H54 (cell line): ENCODE results near the gene CLDN6.

Experiments
- DNase-seq: peaks from one replicate; pipeline ENCODE4 v3.0.0; 2011; ENCODE audit warnings: low spot score, mixed read lengths; ENCODE audit not compliant: insufficient read length
- FAIRE-seq: peaks from 3 replicates; lab custom pipeline; 2011; peaks lifted over from hg19 to GRCh38; lab: Jason Lieb, UNC
- POLR2A ChIP-seq: IDR thresholded peaks from 2 replicates; pipeline ENCODE4 v1.6.1; 2011; ENCODE audit warnings: low read depth, mild to moderate bottlenecking, low read length

CLDN6 gene

DNA sequence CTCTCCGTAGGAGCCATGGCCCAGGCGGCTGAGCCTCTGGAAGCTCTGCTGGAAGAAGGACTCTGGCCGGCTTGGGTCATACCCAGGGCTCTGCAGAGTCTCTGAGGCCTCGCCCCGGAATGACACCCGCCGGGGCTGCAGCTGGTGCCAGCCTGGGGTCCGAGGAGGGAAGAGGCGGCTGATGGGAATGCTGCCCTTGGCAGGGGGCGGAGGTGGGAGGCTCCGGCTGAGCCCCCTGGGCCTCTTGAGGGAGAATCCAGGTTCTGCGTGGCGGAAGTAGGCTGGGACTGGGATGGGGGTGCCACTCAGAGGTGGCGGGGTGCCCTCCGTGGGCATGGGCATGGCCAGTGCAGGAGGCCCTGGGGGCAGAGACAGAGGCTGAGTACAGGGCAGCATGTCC is 41.3 kb downstream of the CLDN6 start:
- no peak for TF ChIP-seq POLR2A
- DNase-seq: no peak
- FAIRE-seq: no peak

DNA sequence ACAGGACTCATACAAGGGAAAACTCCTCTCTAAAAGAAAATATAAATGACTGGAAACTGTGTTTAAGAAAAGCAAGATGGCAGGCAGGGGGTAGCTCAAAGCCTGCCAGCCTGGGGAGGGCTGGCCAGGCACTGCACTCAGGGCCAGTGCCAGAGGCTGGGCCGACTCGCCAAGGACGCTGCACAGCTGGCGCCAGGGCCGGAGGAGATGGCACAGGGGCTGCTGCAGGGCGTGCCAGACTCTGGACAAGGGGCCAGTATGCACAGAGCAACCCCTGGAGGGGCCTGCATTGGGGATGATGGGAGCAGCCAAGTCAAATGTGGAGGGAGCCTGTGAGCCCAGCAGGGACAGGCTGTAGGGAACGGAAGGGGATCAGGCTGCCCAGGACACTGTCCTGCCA is 41.8 kb downstream of the CLDN6 start:
- DNase-seq (no peak), FAIRE-seq (no peak)
- TF ChIP-seq POLR2A: no peak

DNA sequence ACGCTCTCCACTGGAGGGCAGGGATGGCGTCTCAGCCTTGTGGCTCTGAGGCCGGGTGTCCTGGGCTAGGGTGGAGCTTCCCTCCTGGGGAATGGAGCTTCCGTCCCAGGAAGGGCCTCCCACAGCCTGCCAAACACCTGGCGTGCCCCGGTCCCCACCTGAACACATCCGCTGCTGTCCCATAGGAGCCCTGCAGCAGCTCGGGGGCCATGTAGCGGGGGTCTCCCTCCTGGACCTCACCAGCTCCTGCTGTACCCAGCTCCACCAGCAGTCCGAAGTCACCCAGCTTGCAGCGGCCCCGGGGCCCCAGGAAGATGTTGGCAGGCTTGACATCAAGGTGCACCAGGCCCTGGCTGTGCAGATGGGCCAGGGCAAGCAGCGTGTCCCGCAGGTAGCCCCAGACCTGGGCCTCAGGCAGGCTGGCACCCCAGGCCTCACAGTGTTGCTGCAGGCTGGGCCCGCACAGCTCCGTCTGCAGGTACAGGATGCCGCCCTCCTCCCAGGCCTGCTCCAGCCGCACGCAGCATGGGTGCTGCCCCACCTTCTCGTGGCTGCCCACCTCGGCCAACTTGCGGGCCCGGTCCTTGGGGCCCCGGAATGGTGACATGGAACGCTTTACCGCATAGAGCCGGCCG is 42.7 kb downstream of the CLDN6 start:
- TF ChIP-seq POLR2A: no peak
- DNase-seq (no peak), FAIRE-seq (no peak)

DNA sequence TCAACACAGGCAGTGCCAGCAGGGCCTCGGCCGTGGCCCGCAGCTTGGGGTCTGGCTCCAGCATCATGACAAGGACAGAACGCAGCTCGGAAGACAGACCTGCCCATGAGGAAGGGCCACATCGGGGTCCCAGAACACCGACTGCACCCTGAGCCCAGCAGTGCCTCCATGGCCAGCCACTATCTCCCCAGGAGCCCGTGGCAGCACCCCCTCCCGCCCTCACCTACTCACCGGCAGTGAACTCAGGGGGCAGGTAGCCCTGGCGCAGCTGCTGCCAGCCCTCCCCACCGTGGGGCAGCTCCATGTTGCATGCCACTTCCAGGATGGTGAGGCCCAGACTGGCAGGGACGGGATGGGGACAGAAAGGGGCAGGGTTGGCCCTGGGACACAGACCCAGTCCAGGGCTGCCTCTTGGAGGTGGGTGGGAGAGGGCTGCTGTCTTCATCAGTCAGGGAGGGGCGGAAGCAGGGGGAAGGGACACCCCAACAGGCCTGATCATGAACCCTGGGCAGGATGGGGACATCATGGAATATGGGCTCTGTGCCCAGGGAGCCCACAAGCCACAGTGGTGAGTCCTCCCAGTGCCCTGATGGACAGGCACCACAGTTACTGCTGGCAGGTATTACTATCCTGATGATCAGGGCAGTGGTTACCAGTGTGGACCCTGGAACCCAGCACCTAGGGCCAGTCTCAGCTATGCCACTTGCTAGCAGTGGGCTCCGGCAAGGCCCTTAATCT is 43.5 kb downstream of the CLDN6 start:
- FAIRE-seq (no peak), DNase-seq (no peak)
- TF ChIP-seq POLR2A: no peak

DNA sequence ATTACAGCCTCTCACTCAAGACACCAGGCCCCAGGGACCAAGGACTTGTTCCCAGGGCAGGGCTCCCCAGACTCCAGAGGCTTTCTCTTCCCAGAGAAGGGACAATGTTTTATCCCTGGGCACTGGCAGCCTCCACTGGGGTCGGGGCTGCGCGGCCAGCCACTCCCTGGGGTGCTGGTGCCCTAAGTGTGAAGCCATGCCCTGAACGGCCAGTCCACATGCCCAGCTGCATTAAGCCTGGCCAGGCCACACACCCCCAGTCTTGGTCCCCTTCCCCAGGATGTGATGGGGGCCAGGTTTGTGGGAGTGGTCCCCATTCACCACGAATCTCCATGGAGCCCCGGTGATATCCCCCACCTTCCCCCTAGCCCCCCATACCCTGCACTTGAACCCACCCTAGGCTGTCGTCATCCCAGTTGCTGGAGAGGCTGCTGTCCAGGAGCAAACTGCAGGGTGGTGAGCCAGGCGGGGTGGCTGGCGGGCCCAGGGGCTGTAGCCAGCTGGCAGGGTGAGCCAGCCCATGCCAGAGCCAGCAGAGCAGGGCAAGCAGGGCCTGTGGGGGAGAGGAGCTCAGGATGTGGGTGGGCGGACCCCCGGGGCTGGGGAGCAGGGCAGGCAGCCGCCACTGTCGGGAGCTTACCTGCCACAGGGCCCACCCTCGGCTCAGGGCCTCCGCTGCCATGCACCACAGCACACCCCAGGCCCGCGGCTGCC is 44.2 kb downstream of the CLDN6 start:
- DNase-seq: no peak
- FAIRE-seq: no peak
- no peak for TF ChIP-seq POLR2A

DNA sequence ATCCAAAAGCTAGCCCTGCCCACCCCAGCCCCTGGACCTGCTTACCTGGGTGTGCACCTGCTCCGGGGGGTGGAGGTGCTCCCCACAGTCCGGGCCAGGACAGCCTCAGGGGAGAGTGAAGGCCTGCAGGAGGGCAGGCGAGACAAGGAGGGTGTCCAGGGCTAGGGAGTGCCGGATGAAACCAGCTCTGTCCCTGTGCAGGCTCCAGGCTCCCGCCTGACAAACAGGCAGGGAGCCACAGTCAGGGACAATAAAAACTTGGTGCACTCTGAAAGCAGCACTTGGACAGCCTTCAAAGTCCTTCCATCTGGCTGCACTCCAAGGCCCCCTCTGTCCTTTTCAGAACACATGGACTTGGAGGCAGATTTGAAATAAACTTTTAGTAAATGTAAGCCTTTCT is 44.9 kb downstream of the CLDN6 start:
- FAIRE-seq: no peak
- DNase-seq: no peak
- no peak for TF ChIP-seq POLR2A

DNA sequence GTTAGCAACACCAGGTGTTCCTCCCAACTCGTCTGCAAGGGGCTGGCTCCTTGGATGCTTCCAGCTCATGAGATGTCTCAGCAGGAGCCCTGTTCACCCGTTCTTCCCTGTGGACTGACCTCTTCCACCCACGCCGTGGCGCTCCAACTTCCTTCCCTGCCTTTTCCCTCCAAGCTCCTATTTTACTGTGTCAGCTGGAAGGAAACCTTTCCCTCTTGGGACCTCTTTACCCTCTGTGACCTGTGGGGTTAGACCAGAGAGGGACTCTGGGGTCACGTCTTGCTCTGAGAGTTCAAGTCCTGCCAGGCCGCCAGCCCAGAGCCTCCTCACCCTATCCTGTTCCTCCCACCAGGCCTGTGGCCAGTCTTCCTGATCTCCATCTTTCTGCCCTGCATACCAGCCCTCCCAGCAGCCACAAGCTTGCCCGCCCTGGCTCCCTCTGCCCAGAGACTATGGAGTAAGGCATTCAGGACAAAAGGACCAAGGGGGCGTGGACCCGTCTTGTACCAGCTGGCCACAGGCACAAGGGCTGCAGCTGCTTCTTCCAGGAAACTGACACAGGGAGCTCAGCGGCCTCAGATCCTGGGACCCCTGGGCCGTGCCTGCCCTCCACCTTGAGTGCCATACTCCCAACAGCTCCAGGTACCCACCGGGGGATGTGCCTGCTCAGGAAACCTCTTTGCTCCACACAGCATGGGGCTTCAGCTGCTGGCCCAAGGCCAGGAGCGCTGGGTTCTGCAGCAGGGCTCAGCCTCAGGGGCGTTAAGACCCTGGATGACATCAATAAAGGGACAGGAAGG is 45.8 kb downstream of the CLDN6 start:
- DNase-seq: no peak
- no peak for FAIRE-seq
- no peak for TF ChIP-seq POLR2A

DNA sequence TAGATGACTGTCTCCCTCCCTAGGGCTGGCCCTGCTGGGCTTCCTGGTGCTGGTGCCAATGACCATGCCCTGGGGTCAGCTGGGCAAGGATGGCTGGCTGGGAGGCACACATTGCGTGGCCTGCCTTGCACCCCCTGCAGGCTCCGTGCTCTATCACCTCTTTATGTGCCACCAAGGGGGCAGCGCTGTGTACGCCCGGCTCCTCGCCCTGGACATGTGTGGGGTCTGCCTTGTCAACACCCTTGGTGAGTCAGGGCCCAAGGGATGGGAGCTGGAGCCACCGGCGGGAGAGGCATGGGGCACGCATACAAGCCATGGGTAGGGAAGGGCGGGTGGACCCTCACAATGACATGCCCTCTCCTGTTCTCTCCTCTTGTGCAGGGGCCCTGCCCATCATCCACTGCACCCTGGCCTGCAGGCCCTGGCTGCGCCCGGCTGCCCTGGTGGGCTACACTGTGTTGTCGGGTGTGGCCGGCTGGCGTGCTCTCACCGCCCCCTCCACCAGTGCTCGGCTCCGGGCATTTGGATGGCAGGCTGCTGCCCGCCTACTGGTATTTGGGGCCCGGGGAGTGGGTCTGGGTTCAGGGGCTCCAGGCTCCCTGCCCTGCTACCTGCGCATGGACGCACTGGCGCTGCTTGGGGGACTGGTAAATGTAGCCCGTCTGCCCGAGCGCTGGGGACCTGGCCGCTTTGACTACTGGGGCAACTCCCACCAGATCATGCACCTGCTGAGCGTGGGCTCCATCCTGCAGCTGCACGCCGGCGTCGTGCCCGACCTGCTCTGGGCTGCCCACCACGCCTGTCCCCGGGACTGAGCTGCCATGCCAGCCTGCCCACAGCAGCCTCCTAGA is 46.6 kb downstream of the CLDN6 start:
- no peak for FAIRE-seq
- TF ChIP-seq POLR2A: no peak
- no peak for DNase-seq

DNA sequence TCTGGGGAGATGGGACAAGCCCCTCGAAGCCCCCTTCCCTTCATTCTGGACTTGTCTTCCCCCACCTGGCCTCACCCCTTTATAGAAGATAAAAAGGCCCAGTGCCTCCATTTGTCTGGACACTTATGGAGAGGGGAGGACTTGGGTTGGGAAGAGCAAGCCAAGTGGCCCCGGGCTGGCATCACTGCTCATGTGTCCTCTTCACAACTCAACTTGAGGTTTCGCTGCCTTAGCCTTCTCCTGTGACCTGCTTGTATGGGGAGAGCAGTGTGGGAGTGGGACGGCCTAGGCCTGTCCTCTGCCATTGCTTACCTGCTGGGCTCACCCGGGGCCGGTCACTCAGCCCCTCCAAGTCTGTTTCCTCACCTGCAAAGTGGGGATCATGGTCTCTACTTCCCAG is 47.4 kb downstream of the CLDN6 start:
- FAIRE-seq: no peak
- no peak for TF ChIP-seq POLR2A
- DNase-seq: no peak

DNA sequence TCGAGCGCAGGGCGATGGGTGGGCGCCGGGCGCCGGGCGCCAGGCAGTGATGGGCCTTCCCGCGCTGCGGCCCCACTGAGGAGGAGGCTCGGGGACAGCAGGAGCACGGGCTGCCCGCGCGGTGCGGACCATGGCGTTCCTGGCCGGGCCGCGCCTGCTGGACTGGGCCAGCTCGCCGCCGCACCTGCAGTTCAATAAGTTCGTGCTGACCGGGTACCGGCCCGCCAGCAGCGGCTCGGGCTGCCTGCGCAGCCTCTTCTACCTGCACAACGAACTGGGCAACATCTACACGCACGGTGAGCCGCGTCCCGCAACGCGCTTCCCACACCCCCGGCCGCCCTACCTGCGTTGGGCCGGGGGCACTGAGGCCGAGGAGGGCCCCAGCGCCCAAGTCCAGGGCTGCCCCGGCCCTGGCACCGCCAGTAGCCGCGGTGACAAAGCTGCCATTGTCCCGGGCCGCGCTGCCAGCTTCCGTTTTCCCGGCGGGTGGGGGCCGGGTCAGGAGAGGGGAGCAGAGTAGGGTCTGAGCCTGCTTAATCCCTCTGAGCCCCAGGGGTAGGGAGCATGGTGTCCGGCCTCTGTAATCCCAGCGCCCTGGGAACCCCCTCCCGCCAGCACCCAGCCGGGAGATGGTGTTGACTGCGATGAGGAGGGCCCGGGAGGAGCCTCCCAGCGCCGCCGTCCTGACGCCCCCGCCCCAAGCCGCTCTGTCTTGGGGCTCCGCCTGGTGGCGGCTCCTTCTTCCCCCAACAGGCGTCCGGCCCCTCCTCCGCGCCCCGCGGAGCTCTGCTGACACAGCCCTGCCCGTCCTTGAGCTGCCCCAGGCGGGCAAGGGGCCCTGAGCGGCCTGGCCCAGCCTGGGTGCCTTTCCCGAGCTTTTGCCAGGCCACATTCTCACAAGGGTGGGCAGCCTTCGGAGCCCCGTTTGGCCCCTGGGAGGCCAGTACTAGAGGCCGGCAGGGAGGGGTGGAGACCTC is 48.1 kb downstream of the CLDN6 start:
- TF ChIP-seq POLR2A: peak; percentile 8; the same call in 1 of the 2 replicates
- DNase-seq: peak; percentile 82
- FAIRE-seq: no peak

DNA sequence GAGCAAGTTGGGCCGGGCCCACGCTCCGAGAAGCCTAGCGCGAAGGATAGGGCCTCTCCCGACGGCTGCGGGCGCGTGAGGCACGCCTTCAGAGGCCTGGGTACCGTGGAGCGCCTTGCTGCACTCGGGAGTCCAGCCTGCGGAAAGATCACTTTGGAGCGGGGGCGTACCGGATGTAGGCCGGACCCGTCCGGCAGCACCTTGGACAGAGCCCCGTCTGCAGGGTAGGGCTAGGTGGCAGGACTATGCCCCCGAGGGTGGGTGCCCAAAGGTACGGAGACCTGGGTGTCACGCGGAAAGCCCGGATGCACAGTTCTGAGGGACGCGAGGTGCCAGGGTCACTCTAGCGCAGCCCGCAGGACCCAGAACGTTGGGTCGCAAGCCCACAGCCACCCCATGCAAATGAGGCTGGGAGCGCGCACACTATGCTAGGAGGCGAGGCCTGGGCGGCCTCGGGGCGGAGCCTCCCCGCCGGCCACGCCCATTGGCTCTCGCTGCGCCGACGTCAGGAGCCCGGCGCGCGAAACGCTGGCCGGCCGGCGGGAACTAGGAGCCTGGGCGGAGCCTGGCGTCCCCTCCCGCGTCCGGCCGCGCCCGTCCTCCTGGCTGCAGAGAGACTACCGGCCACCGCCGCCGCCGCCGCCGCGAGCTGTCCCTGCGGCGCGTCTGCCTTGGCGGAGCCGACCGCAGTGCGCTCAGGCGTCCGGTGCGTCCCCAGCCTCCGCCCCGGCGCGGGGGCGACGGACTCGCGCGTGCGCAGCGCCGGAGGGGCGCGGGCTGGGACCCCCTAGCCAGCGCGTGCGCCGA is 49.0 kb downstream of the CLDN6 start, which contains the start of gene PAQR4:
Gene PAQR4, plus strand, starts transcription at position 611 of the 807 bp plus-strand sequence. CDS start 327 bp downstream, outside the sequence.
- FAIRE-seq: no peak
- peak; percentile 51 for TF ChIP-seq POLR2A

More for the DNA sequence above, 49.0 kb downstream of the CLDN6 start, which contains the start of gene PAQR4:
- peak; percentile 94 for DNase-seq
